ENCODE results near the gene OGDHL.

- TF ChIP-seq POLR2AphosphoS5 (IDR thresholded peaks at IDR 0.05; ENCODE audit: low read depth, low read length) = no peak
- no peak for TF ChIP-seq POLR2A (IDR thresholded peaks at IDR 0.05; ENCODE audit: low read depth, low read length)
- no peak for TF ChIP-seq TAF1 (IDR thresholded peaks at IDR 0.05; ENCODE audit: borderline replicate concordance, low read depth, low read length)
Observed at GRCh38 chr10:49748006-49748405, 14.1 kb downstream of the OGDHL start.
